Left ventricle myocardium inferior (tissue), 1 donor: ENCODE measurements around the gene CPAMD8. TPM values are rescaled to one million over a fixed set of nuclear protein-coding genes. Genes with fewer than 3 reads are reported as not detected.
A peak's percentile ranks its signal among the peaks of the same experiment; 100 is the strongest.

Source experiments
- DNase-seq: peaks from one replicate; pipeline ENCODE4 v3.0.0-alpha.2; 2020
- H3K27ac ChIP-seq: fragments of 200-600 bp; replicated peaks from 2 replicates; pipeline ENCODE4 v1.8.0; 2021
- H3K27me3 ChIP-seq: fragments of 200-600 bp; 2 replicates; pipeline ENCODE4 v1.8.0; 2021; ENCODE audit warnings: low read depth
- H3K36me3 ChIP-seq: fragments of 200-600 bp; 2 replicates; pipeline ENCODE4 v1.8.0; 2021
- H3K4me1 ChIP-seq: fragments of 200-600 bp; 2 replicates; pipeline ENCODE4 v1.8.0; 2021
- H3K4me3 ChIP-seq: fragments of 200-600 bp; 2 replicates; pipeline ENCODE4 v1.8.0; 2021; ENCODE audit warnings: mild to moderate bottlenecking, moderate library complexity
- H3K9me3 ChIP-seq: fragments of 200-600 bp; replicated peaks from 2 replicates; pipeline ENCODE4 v1.8.0; 2021
- CTCF ChIP-seq: fragments of 200-600 bp; IDR thresholded peaks from 2 replicates; pipeline ENCODE4 v1.8.0; 2021; ENCODE audit warnings: antibody characterized with exemption, mild to moderate bottlenecking, borderline replicate concordance
- intact Hi-C: fragments of 100-400 bp; cut with micrococcal nuclease; formaldehyde crosslinking; loops from one replicate; pipeline ENCODE4 v1.11.0; 2022
- long read RNA-seq: library from polyadenylated mRNA; unstranded; transcript quantifications from one replicate; pipeline ENCODE4 v2.0.0, GENCODE V29; 2021
- total RNA-seq: library from RNA; stranded (reverse); fragmentation: NEBNext Ultra II Directional; extraction: Animal tissue kit (Norgen Biotek cat#: 25700); gene quantifications from one replicate; pipeline ENCODE4 v1.2.1, GENCODE V29; 2021
- donor health status: DM: no; HTN: yes; CAD: no; lungs with severe emphysema.

CPAMD8 gene
- total RNA-seq: 13.7 TPM
- long read RNA-seq, full-length matches to known transcripts: 1 of 16 reads
- long read RNA-seq, partial matches to known transcripts: 5 of 16 reads
- long read RNA-seq, other reads (novel, unspliced or antisense): 10 of 16 reads

- intact Hi-C loops: no loop called here
- Histone ChIP-seq H3K9me3 (peaks cover 26% of the 10 kb centered on the region), H3K36me3 (peaks cover 12% of the 10 kb centered on the region), H3K27ac (peak within 1 kb of the TSS; percentile 72), H3K4me1 (peaks cover 16% of the 10 kb centered on the region), H3K27me3 (peaks cover 75% of the 10 kb centered on the region), H3K4me3 (peak within 1 kb of the TSS; percentile 67)
- TF ChIP-seq CTCF: no peak
- DNase-seq: peak; percentile 27
Measured at GRCh38 chr19:17026706-17027534, at the start of gene CPAMD8. Gene CPAMD8, minus strand, starts transcription at chr19:17026810. Its CDS starts 168 bp downstream, at chr19:17026642.

GRCh38 chr19:17075864-17076542 is 49.4 kb upstream of the CPAMD8 start:
- Histone ChIP-seq H3K9me3 (no peaks in the 10 kb centered on the region), H3K27me3 (no peaks in the 10 kb centered on the region), H3K4me3 (peak overlapping the region; percentile 72), H3K36me3 (peaks cover 9% of the 10 kb centered on the region), H3K4me1 (peaks cover 81% of the 10 kb centered on the region), H3K27ac (peak overlapping the region; percentile 84)
- intact Hi-C loops: no loop called here
- peak; percentile 36 for DNase-seq
- no peak for TF ChIP-seq CTCF

- DNase-seq: peak; percentile 99
Measured at GRCh38 chr19:17075035-17075863, 48.6 kb upstream of the CPAMD8 start, which contains the start of the genes HAUS8 and MYO9B. Gene HAUS8, minus strand, starts transcription at chr19:17075452. Its CDS starts 30 bp downstream, at chr19:17075422. Gene MYO9B, plus strand, starts transcription at chr19:17075777. Its CDS starts 25,941 bp downstream, at chr19:17101718.

GRCh38 chr19:17074634-17075034 is 48.0 kb upstream of the CPAMD8 start:
- TF ChIP-seq CTCF: no peak
- intact Hi-C loops: no loop called here
- H3K27me3 ChIP-seq: no peaks in the 10 kb centered on the region
- H3K4me3 ChIP-seq: peak overlapping the region; percentile 72
- H3K4me1 ChIP-seq: peaks cover 76% of the 10 kb centered on the region
- peak overlapping the region; percentile 73 for H3K27ac ChIP-seq
- no peaks in the 10 kb centered on the region for H3K9me3 ChIP-seq
- no peak for DNase-seq
- peaks cover 14% of the 10 kb centered on the region for H3K36me3 ChIP-seq

More at GRCh38 chr19:17075035-17075863, 48.6 kb upstream of the CPAMD8 start, which contains the start of the genes HAUS8 and MYO9B:
- intact Hi-C loops: no loop called here
- peak within 1 kb of the TSS; percentile 72 for H3K4me3 ChIP-seq
- peaks cover 81% of the 10 kb centered on the region for H3K4me1 ChIP-seq
- peaks cover 14% of the 10 kb centered on the region for H3K36me3 ChIP-seq
- H3K9me3 ChIP-seq: no peaks in the 10 kb centered on the region
- TF ChIP-seq CTCF: no peak
- peak within 1 kb of the TSS; percentile 84 for H3K27ac ChIP-seq
- no peaks in the 10 kb centered on the region for H3K27me3 ChIP-seq
